OCI-LY3 (cell line): ENCODE results near the gene GSG1L.

ENCODE experiments used
- CTCF ChIP-seq: fragments of 200-600, 300-600 bp; sonication (generic); IDR thresholded peaks from 2 replicates; pipeline ENCODE4 v1.5.1; 2014; ENCODE audit warnings: antibody characterized with exemption, low read length, low read depth
- EZH2phosphoT487 ChIP-seq: fragments of 200-600 bp; shearing (Covaris generic); IDR thresholded peaks from 2 replicates; pipeline ENCODE4 v1.6.1; 2018; ENCODE audit warnings: antibody characterized with exemption, mixed run types, low read depth

DNA sequence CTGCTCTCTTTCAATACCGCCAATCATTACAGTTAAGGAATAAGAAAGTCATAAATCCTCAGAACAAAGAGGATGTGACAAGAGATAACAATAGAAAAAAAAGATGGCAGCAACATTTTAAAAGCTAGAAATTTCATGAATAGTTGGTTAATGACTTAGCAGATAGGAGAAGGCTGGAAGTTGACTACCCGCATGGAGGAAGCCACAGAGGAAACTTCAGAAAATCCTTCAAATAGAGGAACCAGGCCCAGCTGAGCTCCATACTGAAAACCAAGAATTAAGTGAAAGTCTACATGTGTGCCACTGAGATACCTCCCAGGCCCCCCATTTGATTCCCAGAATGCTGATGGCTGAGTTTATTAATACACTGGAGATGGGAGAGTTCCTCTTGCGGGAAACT lies 109.3 kb downstream of the GSG1L start:
- TF ChIP-seq CTCF: no peak
- TF ChIP-seq EZH2phosphoT487: no peak
